NCI-H524 treated with DMSO at 0.1 percent for 48 hours (cell line): ENCODE measurements around the gene ITPR3.

Source experiments
- DNase-seq: peaks from one replicate; lab custom pipeline; 2025; lab: John Stamatoyannopoulos, UW

ITPR3 gene

DNA sequence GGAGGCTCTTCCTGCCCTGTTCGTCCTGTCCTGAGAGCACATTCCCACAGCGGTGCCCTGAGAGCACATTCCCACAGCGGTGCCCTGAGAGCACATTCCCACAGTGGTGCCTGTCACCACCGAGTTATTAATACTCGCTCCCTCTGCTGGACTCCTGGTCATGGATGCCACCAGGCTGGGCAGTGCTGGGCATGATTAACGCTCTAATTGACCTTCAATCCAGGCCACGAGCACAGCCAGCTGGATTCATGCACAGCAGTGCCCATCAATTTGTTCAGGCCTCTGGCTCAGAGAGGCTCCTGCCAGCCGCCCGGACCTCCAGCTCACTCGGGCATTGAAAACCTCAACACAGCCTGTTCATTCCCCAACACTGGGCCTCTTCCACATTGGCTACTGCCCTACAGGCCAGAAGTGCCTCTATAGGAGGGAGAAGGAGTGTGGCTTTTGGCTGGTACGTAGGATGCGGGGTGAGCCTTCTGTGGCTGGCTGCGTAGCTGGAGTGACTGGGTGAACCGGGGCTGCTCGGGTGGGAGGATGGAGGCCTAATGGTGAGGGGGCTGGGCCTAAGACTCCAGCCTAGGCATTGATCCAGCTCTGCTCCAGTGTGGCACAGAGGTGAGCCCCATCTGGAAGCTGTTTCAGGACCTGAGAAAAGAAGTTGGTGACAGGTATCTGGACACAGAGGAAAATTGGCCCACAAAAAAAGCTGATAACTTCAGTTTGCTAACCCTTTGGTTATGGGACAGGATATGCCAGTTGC, 116.3 kb downstream of the ITPR3 start:
- DNase-seq = no peak

GRCh38 chr6:33738153-33738552, 117.0 kb downstream of the ITPR3 start:
- DNase-seq = no peak

GRCh38 chr6:33738879-33739278, 117.8 kb downstream of the ITPR3 start:
- DNase-seq = no peak

DNA sequence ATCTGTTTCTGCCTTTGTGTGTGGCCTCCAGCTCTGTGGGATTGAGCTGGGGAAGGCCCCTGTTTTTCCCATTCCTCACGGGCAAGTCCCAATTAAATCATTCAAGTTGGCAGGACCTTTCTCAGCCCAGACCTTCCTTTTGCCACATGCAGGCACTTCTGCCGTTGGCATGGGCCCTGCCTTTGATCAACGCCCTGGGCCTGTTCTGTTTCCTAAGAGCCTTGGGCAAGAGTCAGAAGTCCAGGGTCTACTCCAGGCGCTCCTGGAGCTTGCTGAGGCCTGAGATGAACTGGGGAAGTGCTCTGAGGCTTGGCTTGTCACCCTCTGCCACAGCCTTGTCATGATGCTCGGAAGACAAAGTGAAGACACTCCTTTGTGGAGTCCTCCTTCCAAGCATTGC, 118.4 kb downstream of the ITPR3 start:
- DNase-seq = no peak

GRCh38 chr6:33740204-33740608, 119.1 kb downstream of the ITPR3 start:
- DNase-seq = no peak

DNA sequence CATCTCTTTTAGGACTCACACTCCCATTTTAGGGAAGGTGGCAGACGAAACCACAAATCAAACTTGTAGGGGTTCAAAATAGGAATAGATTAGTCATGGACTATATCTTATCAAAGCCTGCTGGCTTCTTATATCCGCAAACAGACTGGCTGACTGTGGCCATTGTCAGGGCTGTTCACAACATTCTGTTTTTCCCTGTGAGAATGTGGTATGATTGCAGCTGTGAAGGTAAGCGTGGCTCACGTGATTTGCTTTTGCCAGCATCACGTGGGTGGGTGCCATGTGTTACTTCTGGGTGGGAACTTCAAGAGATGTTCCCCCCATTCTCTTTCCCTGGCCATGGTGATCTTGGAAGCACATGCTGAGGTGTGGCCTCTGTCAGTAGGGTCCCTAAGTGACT, 119.7 kb downstream of the ITPR3 start:
- no peak for DNase-seq

DNA sequence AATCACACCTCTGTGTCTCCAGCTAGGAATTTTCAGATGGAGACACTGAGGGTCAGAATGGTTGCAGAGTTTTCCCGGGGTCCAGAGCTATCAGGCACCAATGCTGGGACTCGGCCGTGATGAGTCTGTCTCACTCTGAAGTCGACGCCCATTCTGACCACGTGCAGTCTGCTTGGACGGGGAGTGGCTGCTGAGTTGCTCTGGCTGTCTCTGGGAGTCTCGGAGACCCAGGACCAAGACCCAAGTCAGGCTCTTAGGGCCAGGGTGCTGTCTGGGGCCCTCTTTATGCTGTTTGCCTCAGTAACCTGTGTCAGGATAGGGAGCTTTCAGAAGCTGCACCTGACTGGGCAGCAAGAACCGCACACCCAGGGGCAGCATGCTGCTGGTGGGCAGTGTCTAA, 121.0 kb downstream of the ITPR3 start:
- no peak for DNase-seq

GRCh38 chr6:33742837-33743236, 121.7 kb downstream of the ITPR3 start:
- DNase-seq = no peak

DNA sequence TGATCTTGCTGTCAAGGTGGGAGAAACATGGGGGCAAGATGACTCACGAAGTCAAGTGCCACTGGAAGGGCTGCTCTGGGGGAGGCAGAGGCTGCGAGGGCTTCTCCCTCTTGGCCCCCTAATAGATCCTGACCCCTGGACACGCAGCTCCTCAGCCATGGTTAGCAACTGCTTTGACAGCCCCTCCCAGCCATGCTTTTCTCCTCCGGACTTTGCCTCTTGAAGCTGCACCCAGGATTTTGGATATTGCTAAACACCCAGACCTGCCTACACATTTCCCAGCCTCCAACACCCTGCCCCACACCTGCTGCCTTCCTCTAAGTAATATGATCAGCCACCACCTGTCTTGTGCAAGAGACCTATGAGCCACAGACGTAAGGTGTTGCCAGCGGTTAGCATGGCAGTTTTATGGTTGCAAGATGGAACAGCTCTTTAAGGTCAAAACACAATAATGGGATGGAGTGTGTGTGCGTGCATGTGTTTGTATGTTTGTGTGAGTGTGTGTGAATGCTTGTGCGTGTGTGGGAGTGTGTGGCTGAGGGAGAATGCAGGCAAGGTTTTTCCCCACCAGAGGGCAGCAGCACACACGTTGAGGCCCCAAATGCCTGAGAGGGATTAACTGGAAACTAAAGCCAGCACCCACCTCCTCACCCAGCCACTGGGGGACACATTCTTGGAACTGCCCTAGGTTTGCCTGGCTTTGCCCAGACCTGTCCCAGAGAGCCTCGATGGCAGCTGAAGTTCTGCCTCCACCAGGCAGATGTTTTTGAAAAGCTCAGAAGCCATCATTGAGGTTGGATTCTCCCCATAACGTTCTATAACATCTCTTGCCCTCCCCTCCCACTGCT, 123.1 kb downstream of the ITPR3 start:
- DNase-seq = peak; percentile 86

GRCh38 chr6:33744895-33745546, 123.9 kb downstream of the ITPR3 start:
- peak; percentile 91 for DNase-seq

- no peak for DNase-seq
These were observed 124.4 kb downstream of the ITPR3 start for GRCh38 chr6:33745548-33745947.
